HG03460 (cell line): ENCODE measurements around the gene KLHL5.

Source experiments
- ATAC-seq: cut with Tn5 transposase; IDR thresholded peaks from one replicate; pipeline ENCODE4 v1.9.1; 2021; ENCODE audit not compliant: unreplicated experiment

KLHL5 gene

GRCh38 chr4:39044364-39044955 is 17.6 kb upstream of the KLHL5 start:
- peak; percentile 58 for ATAC-seq

- peak; percentile 23 for ATAC-seq
These were observed 16.8 kb upstream of the KLHL5 start for GRCh38 chr4:39044956-39045826.

- no peak for ATAC-seq
These were observed 16.2 kb upstream of the KLHL5 start for GRCh38 chr4:39045827-39046221.

GRCh38 chr4:39046249-39046648 is 15.8 kb upstream of the KLHL5 start:
- no peak for ATAC-seq

GRCh38 chr4:39047681-39048080 is 14.4 kb upstream of the KLHL5 start:
- ATAC-seq = no peak

- ATAC-seq = no peak
These were observed 13.7 kb upstream of the KLHL5 start for GRCh38 chr4:39048311-39048710.

GRCh38 chr4:39050590-39050989 is 11.4 kb upstream of the KLHL5 start:
- no peak for ATAC-seq

GRCh38 chr4:39051492-39051891 is 10.5 kb upstream of the KLHL5 start:
- ATAC-seq = no peak

GRCh38 chr4:39053983-39054382 is 8.0 kb upstream of the KLHL5 start:
- ATAC-seq = no peak

GRCh38 chr4:39054497-39054896 is 7.5 kb upstream of the KLHL5 start:
- ATAC-seq = no peak

GRCh38 chr4:39056023-39056422 is 6.0 kb upstream of the KLHL5 start:
- ATAC-seq = no peak

- ATAC-seq = no peak
These were observed 575 bp upstream of the KLHL5 start for GRCh38 chr4:39061457-39061856.

GRCh38 chr4:39062770-39063097 is 702 bp downstream of the KLHL5 start:
- ATAC-seq = no peak

- ATAC-seq = no peak
These were observed 1.4 kb downstream of the KLHL5 start for GRCh38 chr4:39063430-39063829.

- ATAC-seq = no peak
These were observed 4.3 kb downstream of the KLHL5 start for GRCh38 chr4:39066371-39066770.

GRCh38 chr4:39067031-39067430 is 5.0 kb downstream of the KLHL5 start:
- ATAC-seq = no peak

- no peak for ATAC-seq
These were observed 5.4 kb downstream of the KLHL5 start for GRCh38 chr4:39067451-39067850.

- ATAC-seq = no peak
These were observed 6.9 kb downstream of the KLHL5 start for GRCh38 chr4:39068907-39069306.

GRCh38 chr4:39078829-39079228 is 16.8 kb downstream of the KLHL5 start:
- ATAC-seq = no peak

- no peak for ATAC-seq
These were observed 21.1 kb downstream of the KLHL5 start for GRCh38 chr4:39083164-39083563.

- no peak for ATAC-seq
These were observed 23.9 kb downstream of the KLHL5 start for GRCh38 chr4:39085891-39086290.

GRCh38 chr4:39096847-39097246 is 34.8 kb downstream of the KLHL5 start:
- ATAC-seq = no peak

GRCh38 chr4:39097290-39097689 is 35.3 kb downstream of the KLHL5 start:
- ATAC-seq = no peak
